T follicular helper cell (primary cell): ENCODE measurements around the gene ZBTB25.
"Not testable (repeated sequence)": the region's sequence is repeated elsewhere in the genome, so short reads cannot be mapped to it uniquely, and the experiment has no call there.

Source experiments
- DNase-seq: peaks from one replicate; pipeline ENCODE4 v3.0.0-alpha.2; 2020; ENCODE audit warnings: low read depth
- total RNA-seq, 2 experiments: gene quantifications; one replicate each; lab custom pipeline; 2026; lab: John Stamatoyannopoulos, UW

The ZBTB25 gene, protein sequence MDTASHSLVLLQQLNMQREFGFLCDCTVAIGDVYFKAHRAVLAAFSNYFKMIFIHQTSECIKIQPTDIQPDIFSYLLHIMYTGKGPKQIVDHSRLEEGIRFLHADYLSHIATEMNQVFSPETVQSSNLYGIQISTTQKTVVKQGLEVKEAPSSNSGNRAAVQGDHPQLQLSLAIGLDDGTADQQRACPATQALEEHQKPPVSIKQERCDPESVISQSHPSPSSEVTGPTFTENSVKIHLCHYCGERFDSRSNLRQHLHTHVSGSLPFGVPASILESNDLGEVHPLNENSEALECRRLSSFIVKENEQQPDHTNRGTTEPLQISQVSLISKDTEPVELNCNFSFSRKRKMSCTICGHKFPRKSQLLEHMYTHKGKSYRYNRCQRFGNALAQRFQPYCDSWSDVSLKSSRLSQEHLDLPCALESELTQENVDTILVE
- 41.4 to 87.1 reads per million in 2 experiments for total RNA-seq

DNA sequence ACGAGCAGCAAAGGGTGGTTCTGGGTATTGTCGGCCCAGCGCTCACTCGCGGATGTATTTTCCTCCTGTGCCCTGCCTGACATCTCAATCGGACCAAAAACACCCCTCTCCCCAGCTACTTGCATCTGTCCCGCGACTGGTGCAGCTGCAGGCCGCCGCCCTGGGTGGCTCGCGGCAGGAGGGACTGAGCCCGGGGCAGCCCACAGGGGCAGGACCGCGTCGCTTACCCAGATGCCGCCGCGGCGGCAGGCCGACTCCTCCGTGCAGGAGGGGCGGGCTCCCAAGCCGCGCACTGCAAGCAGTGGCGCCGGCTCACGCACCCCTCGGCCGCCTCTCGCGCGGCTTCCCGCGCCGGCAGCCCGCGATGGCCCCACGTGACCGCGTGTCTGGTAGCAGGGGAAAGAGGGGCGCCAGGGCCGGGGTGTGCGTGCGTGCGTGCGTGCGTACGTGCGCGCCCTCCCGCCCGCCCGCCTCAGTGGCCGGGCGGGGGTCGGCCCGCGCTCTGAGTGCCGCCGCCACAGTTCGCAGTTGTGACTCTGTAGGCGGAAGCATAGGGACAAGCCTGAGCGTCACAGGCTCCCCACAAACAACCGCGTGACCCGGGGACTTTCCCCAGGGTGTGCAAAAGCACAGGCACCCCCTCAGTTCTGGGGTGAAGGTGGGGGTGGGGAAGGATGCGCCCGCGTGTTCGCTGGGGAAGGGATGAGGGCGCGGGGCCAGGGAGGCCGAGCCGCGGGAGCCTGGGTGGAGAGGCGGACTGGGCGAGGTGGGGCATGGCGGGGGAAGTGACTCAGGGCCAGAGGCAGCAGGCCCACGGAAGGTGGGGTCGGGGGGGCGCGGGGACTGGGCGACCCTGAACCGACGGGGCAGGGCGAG is at the start of gene ZBTB25:
Gene ZBTB25, minus strand, starts transcription at position 405 of the 876 bp plus-strand sequence. CDS start 13,305 bp downstream, outside the sequence.
- DNase-seq: peak; percentile 99

DNA sequence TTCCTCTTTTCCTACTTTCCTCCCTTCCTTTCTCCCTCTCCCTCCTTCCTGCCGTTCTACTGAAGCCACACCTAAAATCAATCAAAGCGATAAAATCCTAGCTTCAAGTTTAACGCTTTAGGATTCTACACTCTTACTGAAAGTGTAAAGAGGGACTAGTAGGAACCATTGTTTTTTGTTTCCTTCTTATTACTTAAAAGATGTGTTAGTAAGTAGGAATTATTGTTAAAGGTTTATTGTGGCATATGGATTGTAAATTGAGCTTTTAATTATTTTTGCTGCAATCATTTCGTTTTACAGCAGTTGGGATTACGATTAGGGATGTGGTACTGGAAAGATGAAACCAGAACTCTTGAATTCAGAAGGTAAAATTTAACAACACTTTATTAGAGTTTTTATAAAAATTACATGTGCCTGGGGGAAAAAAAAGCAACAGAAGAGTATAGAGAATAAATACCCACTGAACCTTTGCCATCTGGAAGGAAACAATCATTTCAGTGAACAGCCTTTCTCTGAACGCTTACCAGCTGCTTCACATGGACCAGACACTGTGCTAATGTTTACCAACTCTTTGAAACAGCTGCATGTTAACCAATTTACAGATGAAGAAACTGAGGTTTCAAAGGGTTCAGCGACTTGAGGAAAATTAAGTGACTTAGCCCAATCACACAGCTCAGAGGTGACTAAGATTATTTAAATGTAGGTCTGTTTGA is 47.1 kb upstream of the ZBTB25 start:
- no peak for DNase-seq

DNA sequence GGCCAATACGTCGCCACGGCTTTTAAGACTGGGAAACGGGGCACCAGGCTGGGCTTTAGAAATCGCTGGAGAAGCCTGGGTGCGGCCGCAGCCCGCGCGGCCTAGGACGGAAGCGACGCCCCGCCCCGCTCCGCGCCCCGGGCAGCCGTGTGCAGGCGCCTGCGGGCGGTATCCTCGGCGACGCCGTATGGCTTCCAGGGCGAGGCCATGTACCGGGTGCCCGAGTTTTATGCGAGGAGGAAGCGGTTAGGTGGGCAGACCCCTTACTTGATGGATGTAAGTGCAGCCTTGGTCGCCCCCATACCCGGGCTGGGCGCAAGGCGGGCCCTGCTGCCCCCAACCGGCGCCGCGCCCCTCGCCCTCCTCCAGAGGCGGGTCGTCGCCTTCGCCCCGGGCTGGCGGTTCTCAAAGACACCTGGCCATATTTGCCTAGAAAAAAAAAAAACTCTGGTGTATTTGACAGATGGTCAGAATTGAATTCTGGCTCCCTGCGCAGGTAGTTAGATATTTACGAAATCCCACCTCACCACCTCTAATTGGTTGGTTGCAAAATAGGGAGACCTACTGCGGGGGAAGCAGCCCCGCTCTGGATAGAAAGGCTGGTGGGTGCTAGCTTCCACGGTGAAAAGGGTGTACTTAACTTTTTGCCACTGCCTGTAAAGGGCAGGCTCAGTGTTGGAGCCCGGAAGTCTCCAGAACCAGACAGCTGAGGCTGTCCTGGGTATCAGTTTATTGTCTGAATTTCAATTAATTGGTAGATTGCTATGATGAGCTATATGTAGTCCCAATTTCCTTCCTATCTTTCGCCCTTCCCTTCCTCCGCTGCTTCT is 46.4 kb upstream of the ZBTB25 start, which contains the start of gene PPP1R36:
Gene PPP1R36, plus strand, starts transcription at position 171 of the 830 bp plus-strand sequence. Its CDS starts 37 bp downstream, at position 208.
- DNase-seq: no peak

DNA sequence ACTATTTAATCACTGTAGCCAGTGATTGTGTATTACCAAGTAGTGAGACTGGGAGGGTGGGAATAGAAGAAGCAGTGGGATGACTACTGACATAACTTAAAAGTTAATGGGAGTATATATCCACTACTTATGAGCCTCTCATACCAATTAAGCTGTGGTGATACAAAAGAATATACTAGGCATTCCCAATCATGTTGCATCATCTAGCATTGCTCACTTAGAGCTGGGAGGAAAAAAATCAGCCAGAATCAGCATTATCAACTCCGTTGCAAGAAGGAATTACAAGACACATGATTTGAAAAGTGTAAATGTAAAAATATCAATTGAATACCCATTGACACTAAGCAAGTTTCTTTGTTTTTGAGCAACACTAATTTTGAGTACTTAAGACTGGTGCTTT is 45.4 kb upstream of the ZBTB25 start:
- no peak for DNase-seq

DNA sequence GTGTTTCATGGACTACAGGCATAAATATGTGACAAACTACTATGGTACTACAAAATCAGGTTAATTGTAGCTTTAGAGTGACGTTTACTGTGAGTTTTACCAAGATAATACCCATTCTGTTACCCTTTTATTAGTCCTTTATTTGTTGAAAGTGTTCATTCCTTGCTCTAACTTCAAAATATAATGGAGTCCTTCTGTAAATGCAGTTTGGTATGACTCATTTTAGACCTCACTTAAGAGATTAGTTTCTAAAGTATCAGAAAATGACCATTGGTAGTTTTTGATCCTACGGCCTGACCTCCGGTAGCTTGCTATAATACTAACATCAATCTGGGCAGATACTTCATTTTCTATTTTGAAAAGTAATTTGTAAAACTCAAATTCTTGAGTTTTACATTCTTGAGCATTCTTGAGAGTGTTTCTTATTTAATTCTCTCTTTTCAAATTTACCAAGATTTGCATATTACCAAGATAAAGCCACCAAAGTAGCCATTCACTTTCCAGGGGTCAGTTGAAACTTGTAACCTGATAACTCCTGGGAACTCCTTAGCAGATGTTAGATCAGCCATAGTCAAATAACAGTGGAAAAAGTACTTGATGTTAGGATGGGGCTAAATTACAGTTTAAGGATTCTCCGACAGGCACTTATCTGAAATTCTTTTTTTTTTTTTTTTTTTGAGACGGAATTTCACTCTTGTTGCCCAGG is 41.1 kb upstream of the ZBTB25 start:
- DNase-seq: no peak

DNA sequence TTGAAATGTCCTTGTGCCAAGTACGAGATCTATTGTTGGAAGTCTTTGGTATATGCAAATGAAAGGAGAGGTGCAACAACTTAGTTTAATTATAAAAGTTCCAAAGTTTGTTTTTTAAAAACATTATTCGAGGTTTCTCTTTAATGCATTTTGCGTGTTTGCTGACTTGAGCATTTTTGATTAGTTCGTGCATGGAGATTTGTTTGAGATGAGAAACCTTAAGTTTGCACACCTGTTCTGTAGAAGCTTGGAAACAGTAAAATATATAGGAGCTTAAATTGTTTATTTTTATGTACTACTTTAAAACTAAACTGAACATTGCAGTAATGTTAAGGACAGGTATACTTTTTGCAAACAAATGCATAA is 39.2 kb upstream of the ZBTB25 start:
- no peak for DNase-seq

DNA sequence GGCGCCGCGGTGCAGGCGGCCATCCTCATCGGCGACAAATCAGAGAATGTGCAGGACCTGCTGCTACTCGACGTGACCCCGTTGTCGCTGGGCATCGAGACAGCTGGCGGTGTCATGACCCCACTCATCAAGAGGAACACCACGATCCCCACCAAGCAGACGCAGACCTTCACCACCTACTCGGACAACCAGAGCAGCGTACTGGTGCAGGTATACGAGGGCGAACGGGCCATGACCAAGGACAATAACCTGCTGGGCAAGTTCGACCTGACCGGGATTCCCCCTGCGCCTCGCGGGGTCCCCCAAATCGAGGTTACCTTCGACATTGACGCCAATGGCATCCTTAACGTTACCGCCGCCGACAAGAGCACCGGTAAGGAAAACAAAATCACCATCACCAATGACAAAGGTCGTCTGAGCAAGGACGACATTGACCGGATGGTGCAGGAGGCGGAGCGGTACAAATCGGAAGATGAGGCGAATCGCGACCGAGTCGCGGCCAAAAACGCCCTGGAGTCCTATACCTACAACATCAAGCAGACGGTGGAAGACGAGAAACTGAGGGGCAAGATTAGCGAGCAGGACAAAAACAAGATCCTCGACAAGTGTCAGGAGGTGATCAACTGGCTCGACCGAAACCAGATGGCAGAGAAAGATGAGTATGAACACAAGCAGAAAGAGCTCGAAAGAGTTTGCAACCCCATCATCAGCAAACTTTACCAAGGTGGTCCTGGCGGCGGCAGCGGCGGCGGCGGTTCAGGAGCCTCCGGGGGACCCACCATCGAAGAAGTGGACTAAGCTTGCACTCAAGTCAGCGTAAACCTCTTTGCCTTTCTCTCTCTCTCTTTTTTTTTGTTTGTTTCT is 38.6 kb upstream of the ZBTB25 start:
- no peak for DNase-seq

DNA sequence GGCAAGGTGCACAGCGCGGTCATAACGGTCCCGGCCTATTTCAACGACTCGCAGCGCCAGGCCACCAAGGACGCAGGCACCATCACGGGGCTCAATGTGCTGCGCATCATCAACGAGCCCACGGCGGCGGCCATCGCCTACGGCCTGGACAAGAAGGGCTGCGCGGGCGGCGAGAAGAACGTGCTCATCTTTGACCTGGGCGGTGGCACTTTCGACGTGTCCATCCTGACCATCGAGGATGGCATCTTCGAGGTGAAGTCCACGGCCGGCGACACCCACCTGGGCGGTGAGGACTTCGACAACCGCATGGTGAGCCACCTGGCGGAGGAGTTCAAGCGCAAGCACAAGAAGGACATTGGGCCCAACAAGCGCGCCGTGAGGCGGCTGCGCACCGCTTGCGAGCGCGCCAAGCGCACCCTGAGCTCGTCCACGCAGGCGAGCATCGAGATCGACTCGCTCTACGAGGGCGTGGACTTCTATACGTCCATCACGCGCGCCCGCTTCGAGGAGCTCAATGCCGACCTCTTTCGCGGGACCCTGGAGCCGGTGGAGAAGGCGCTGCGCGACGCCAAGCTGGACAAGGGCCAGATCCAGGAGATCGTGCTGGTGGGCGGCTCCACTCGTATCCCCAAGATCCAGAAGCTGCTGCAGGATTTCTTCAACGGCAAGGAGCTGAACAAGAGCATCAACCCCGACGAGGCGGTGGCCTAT is 37.8 kb upstream of the ZBTB25 start:
- no peak for DNase-seq

DNA sequence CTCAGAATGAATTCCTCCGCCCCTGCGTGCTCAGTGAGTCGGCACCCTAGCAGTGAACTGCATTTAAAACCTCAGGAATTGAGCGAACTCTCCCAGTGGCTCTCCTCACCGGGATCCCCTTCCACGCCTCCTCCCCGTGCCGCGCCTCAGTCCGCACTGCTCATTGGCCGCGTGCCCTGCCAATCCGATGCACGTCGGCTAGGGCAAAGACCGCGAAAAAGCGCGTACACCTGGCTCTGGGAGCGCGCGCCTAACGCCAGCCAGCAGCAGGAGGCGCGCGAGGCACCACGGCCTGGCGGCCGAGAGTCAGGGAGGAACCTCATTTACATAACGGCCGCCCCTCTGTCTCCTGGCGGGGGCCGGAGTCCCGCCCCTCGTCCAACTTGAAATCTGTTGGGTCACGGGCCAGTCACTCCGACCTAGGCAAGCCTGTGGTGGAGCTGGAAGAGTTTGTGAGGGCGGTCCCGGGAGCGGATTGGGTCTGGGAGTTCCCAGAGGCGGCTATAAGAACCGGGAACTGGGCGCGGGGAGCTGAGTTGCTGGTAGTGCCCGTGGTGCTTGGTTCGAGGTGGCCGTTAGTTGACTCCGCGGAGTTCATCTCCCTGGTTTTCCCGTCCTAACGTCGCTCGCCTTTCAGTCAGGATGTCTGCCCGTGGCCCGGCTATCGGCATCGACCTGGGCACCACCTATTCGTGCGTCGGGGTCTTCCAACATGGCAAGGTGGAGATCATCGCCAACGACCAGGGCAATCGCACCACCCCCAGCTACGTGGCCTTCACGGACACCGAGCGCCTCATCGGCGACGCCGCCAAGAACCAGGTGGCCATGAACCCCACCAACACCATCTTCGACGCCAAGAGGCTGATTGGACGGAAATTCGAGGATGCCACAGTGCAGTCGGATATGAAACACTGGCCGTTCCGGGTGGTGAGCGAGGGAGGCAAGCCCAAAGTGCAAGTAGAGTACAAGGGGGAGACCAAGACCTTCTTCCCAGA is 36.9 kb upstream of the ZBTB25 start, which contains the start of gene HSPA2:
Gene HSPA2, plus strand, starts transcription at position 534 of the 995 bp plus-strand sequence. Its CDS starts 109 bp downstream, at position 643.
- peak; percentile 90 for DNase-seq

DNA sequence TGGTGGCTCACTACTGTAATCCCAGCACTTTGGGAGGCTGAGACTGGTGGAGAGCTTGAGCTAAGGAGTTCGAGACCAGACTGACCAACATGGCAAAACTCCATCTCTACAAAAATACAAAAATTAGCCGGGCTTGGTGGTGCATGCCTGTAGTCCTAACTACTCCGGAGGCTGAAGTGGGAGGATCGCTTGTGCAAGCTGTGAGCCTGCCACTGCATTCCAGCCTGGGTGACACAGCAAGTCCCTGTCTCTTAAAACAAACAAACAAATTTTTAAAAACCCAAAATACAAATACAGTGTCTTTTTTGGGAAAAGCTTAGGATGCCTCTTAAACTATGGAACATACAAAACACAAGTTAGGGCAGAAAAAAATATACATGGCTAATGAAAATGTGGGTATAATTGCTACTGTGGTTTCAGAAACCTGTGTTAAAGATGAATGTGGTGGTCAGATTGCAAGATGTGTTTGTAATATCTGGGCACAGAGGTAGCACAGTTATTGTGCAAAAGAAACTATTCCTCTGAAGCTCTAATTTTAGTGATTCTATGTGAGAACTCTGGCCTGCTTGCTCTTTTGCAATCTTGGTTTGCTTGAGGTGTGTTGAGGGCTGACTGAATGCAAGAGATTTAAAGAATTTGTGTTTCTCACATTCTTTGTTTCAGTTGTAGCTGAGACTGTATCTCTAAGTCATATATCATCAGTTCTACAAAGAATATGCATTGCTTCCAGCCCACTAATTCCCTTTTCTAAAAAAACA is 33.0 kb upstream of the ZBTB25 start:
- no peak for DNase-seq

DNA sequence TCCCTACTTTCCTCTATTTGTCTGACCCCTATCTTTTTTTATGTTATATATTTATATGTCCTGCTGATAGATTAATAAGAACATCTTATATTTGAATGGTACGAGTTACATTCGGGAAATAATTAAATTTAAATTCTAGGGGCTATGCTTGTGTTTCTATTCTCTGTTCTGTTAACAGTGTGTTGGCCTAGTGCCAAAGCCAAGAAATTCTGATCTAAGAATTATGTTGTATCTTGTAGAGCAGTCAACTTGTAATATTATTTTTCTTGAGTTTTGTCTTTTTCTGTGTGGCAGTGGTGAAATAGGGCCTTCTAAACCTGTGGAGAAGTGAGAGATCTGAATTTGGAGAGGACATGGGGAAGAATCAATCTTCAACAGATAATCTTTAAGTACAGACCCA is 27.9 kb upstream of the ZBTB25 start:
- no peak for DNase-seq

DNA sequence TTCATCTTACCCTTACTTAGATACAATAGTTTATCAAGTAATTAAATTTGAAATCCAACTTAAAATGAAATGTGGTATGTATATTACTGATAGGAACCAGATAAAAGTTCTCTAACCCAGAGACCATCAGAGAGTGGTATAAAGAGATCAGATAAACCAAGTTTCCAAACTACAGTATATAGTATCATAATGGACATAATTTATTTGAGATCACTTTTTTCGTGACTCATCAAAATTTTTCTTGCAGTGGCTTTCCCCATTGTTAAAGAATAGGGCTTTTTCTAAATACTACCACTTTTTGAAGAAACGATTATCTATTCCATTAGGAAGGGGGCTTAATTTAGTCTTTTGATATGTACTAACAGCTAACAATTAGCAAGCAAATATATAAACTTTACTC is 21.7 kb upstream of the ZBTB25 start:
- DNase-seq: no peak

DNA sequence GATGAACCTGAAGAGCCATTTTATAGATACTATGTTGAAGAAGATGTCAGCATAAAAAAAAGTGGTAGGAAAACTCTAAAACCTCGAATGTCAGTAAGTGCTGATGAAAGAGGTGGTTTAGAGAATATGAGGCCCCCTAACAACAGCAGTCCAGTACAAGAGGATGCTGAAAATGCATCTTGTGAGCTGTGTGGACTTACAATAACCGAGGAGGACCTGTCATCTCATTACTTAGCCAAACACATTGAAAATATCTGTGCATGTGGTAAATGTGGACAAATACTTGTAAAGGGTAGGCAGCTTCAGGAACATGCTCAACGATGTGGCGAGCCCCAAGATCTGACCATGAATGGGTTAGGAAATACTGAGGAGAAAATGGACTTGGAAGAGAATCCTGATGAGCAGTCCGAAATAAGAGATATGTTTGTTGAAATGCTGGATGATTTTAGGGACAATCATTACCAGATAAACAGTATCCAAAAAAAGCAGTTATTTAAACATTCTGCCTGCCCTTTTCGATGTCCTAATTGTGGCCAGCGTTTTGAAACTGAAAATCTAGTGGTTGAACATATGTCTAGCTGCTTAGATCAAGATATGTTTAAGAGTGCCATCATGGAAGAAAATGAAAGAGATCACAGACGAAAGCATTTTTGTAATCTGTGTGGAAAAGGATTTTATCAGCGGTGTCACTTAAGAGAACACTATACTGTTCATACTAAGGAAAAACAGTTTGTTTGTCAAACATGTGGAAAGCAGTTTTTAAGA is 19.1 kb upstream of the ZBTB25 start:
- no peak for DNase-seq

DNA sequence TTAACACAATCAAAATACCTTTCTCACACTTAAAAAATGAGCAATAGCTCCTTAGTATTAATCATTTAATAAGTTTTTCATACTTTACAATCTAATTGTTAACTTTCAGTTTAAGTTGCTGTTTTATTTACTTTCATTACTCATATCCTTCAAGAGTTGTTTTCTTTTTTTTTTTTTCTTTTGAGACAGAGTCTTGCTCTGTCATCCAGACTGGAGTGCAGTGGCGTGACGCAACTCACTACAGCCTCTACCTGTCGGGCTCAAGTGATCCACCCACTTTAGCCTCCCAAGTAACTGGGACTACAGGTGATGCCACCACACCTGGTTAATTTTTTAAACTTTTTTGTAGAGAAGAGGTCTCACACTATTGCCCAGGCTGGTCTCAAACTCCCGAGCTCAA is 17.1 kb upstream of the ZBTB25 start:
- DNase-seq: no peak

DNA sequence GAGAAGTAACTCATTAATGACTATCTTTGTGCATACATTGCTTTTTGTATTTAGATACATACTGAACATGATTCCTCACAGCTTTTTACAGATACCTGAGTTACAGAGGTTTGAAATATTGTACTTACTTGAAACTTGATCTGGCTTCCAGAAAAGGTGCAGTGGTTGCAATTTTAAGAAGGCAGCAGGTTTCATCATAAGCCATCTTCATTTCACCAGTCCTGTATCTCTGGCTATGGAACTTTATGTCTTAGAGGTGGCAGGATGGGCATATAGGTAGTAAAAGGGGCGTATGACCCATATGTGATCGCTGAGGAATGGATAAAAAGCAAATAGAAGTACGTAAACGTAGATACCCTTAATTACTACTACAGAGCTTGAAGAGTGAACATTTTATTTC is 14.6 kb upstream of the ZBTB25 start:
- DNase-seq: no peak

DNA sequence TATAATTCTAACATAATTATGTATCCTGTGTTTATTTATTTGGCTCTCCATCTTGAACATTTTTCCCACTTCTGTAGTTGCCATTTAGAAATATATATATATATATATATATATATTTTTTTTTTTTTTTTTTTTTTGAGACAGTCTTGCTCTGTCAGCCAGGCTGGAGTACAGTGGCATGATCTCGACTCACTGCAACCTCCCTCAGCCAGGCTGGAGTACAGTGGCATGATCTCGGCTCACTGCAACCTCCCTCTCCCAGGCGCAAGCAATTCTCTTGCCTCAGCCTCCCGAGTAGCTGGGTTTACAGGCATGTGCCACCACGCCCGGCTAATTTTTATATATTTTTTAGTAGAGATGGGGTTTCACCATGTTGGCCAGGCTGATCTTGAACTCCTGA is 14.0 kb upstream of the ZBTB25 start:
- DNase-seq: not testable (repeated sequence)
